IMR-90 (cell line): ENCODE data around the gene WLS. TPM values are rescaled to one million over a fixed set of nuclear protein-coding genes. Genes with fewer than 3 reads are reported as not detected.

Experiments
- ATAC-seq: fragments of 200-7000 bp; cut with Tn5 transposase; 2 replicates; pipeline ENCODE4 v1.9.1; 2020; ENCODE audit warnings: low read depth, mild to moderate bottlenecking, moderate library complexity
- BruUV-seq: library from RNA; stranded (reverse); fragments of 400-500 nt; replicated peaks from 2 replicates; lab custom pipeline; 2021; lab: Mats Ljungman, UMichigan
- CTCF ChIA-PET: fragments of 300-600 bp; formaldehyde crosslinking; extraction: SDS; loops from one replicate; lab custom pipeline; 2021; ENCODE audit warnings: antibody characterized with exemption; lab: Yijun Ruan, JAX
- POLR2A ChIA-PET: fragments of 300-600 bp; sonication (Branson Sonifier 250); formaldehyde crosslinking; loops from one replicate; lab custom pipeline; 2022; ENCODE audit warnings: antibody characterized with exemption; ENCODE audit not compliant: unreplicated experiment; lab: Charles Lee
- DNase-seq: peaks from one replicate; pipeline ENCODE4 v3.0.0; 2013
- H2AFZ ChIP-seq: replicated peaks from 2 replicates; pipeline ENCODE3; 2013; ENCODE audit warnings: low read length, mild to moderate bottlenecking; ENCODE audit not compliant: poor library complexity
- H2AK5ac ChIP-seq: 2 replicates; pipeline ENCODE4 v1.6.1; 2013; ENCODE audit warnings: low read depth, low read length, inconsistent platforms
- H2AK9ac ChIP-seq: replicated peaks from 2 replicates; pipeline ENCODE3; 2013; ENCODE audit warnings: mild to moderate bottlenecking, low read depth, low read length, moderate library complexity; ENCODE audit not compliant: poor library complexity
- H2BK120ac ChIP-seq: 2 replicates; pipeline ENCODE4 v1.6.1; 2013; ENCODE audit warnings: low read depth, low read length, inconsistent platforms
- H2BK15ac ChIP-seq: 3 replicates; pipeline ENCODE4 v1.6.1; 2013; ENCODE audit warnings: low read depth, low read length, inconsistent platforms
- H2BK20ac ChIP-seq: 2 replicates; pipeline ENCODE4 v1.6.1; 2013; ENCODE audit warnings: low read depth, mild to moderate bottlenecking, inconsistent platforms, low read length, moderate library complexity
- H2BK5ac ChIP-seq: 2 replicates; pipeline ENCODE4 v1.6.1; 2013; ENCODE audit warnings: mild to moderate bottlenecking, low read depth, low read length, inconsistent platforms; ENCODE audit not compliant: poor library complexity, severe bottlenecking
- H3K14ac ChIP-seq: replicated peaks from 2 replicates; pipeline ENCODE4 v1.6.1; 2013; ENCODE audit warnings: low read depth, low read length, inconsistent platforms
- H3K18ac ChIP-seq: 2 replicates; pipeline ENCODE4 v1.6.1; 2013; ENCODE audit warnings: low read depth, low read length, control low read depth
- H3K23ac ChIP-seq: 2 replicates; pipeline ENCODE4 v1.6.1; 2013; ENCODE audit warnings: low read depth, low read length, inconsistent platforms
- H3K27ac ChIP-seq: 2 replicates; pipeline ENCODE4 v1.5.1; 2013; ENCODE audit warnings: mild to moderate bottlenecking, control low read depth, low read length; ENCODE audit not compliant: insufficient read depth
- H3K27me3 ChIP-seq: 2 replicates; pipeline ENCODE4 v1.6.1; 2013; ENCODE audit warnings: low read length; ENCODE audit not compliant: control insufficient read depth, insufficient read depth
- H3K36me3 ChIP-seq: 2 replicates; pipeline ENCODE4 v1.6.1; 2013; ENCODE audit warnings: low read length, mixed read lengths; ENCODE audit not compliant: control insufficient read depth, insufficient read depth
- H3K4ac ChIP-seq: 2 replicates; pipeline ENCODE4 v1.6.1; 2013; ENCODE audit warnings: low read depth, low read length, inconsistent platforms
- H3K4me1 ChIP-seq: 2 replicates; pipeline ENCODE4 v1.6.1; 2013; ENCODE audit warnings: low read length, mixed read lengths; ENCODE audit not compliant: control insufficient read depth, insufficient read depth
- H3K4me2 ChIP-seq: 2 replicates; pipeline ENCODE4 v1.6.1; 2013; ENCODE audit warnings: low read depth, mild to moderate bottlenecking, control low read depth, low read length, moderate library complexity
- H3K4me3 ChIP-seq: 2 replicates; pipeline ENCODE4 v1.5.1; 2013; ENCODE audit warnings: low read depth, mild to moderate bottlenecking, control low read depth, low read length, moderate library complexity; ENCODE audit not compliant: insufficient read depth
- H3K56ac ChIP-seq: 2 replicates; pipeline ENCODE4 v1.6.1; 2013; ENCODE audit warnings: low read length, inconsistent platforms; ENCODE audit not compliant: insufficient read depth; ENCODE audit errors: extremely low read depth
- H3K79me1 ChIP-seq, 2 experiments: 2 replicates each; pipeline ENCODE4 v1.6.1; 2013; ENCODE audit warnings: low read length in 2 of 2, inconsistent platforms in 1 of 2, low read depth in 1 of 2
- H3K9ac ChIP-seq: 2 replicates; pipeline ENCODE4 v1.6.1; 2013; ENCODE audit warnings: low read depth, low read length, control low read depth
- H3K9me1 ChIP-seq: 2 replicates; pipeline ENCODE4 v1.6.1; 2013; ENCODE audit warnings: low read length, inconsistent platforms; ENCODE audit not compliant: insufficient read depth
- H3K9me3 ChIP-seq: 2 replicates; pipeline ENCODE4 v1.6.1; 2013; ENCODE audit warnings: low read length; ENCODE audit not compliant: control insufficient read depth, insufficient read depth
- H4K20me1 ChIP-seq: 2 replicates; pipeline ENCODE4 v1.6.1; 2013; ENCODE audit warnings: low read length, inconsistent platforms; ENCODE audit not compliant: insufficient read depth
- H4K5ac ChIP-seq: 2 replicates; pipeline ENCODE4 v1.6.1; 2013; ENCODE audit warnings: mild to moderate bottlenecking, low read depth, low read length, control low read depth
- H4K8ac ChIP-seq, 2 experiments: 2 replicates each; pipeline ENCODE4 v1.6.1; 2013; ENCODE audit warnings: low read depth in 2 of 2, low read length in 2 of 2, control low read depth in 1 of 2, inconsistent platforms in 1 of 2
- H4K91ac ChIP-seq: 2 replicates; pipeline ENCODE4 v1.6.1; 2013; ENCODE audit warnings: low read depth, low read length, inconsistent platforms; ENCODE audit not compliant: insufficient read depth
- BHLHE40 ChIP-seq: fragments of 150-350 bp; IDR thresholded peaks from 2 replicates; pipeline ENCODE4 v1.6.1; 2016; ENCODE audit warnings: mild to moderate bottlenecking, low read depth, low read length
- CEBPB ChIP-seq: IDR thresholded peaks from 2 replicates; pipeline ENCODE4 v1.6.1; 2012; ENCODE audit warnings: low read depth, low read length, improper control_type of control experiment
- CHD1 ChIP-seq: IDR thresholded peaks from 2 replicates; pipeline ENCODE4 v1.6.1; 2012; ENCODE audit warnings: low read depth, low read length, improper control_type of control experiment
- FOS ChIP-seq: fragments of 150-350 bp; IDR thresholded peaks from 2 replicates; pipeline ENCODE4 v1.6.1; 2016; ENCODE audit warnings: low read depth, low read length
- MAFK ChIP-seq: IDR thresholded peaks from 2 replicates; pipeline ENCODE4 v1.6.1; 2012; ENCODE audit warnings: low read depth, low read length, improper control_type of control experiment
- MAZ ChIP-seq: IDR thresholded peaks from 2 replicates; pipeline ENCODE4 v1.6.1; 2012; ENCODE audit warnings: low read depth, mild to moderate bottlenecking, low read length, improper control_type of control experiment, moderate library complexity, borderline replicate concordance
- MXI1 ChIP-seq: IDR thresholded peaks from 2 replicates; pipeline ENCODE4 v1.6.1; 2012; ENCODE audit warnings: low read depth, mild to moderate bottlenecking, low read length, moderate library complexity, borderline replicate concordance
- NFE2L2 ChIP-seq: fragments of 150-350 bp; IDR thresholded peaks from 2 replicates; pipeline ENCODE4 v1.6.1; 2016; ENCODE audit warnings: low read depth, mild to moderate bottlenecking, low read length
- POLR2A ChIP-seq: IDR thresholded peaks from 2 replicates; pipeline ENCODE4 v1.6.1; 2012; ENCODE audit warnings: mild to moderate bottlenecking, low read depth, low read length
- RAD21 ChIP-seq: IDR thresholded peaks from 2 replicates; pipeline ENCODE4 v1.6.1; 2012; ENCODE audit warnings: low read length, improper control_type of control experiment
- RCOR1 ChIP-seq: IDR thresholded peaks from 2 replicates; pipeline ENCODE4 v1.6.1; 2012; ENCODE audit warnings: mild to moderate bottlenecking, low read length, improper control_type of control experiment; ENCODE audit not compliant: insufficient replicate concordance
- RFX5 ChIP-seq: IDR thresholded peaks from 2 replicates; pipeline ENCODE4 v1.8.0; 2012; ENCODE audit warnings: low read depth, mild to moderate bottlenecking, low read length, moderate library complexity
- SMC3 ChIP-seq: fragments of 150-350 bp; IDR thresholded peaks from 2 replicates; pipeline ENCODE4 v1.6.1; 2016; ENCODE audit warnings: low read depth, mild to moderate bottlenecking, antibody characterized with exemption, low read length, moderate library complexity
- dilution Hi-C: fragments of 300-500 bp; cut with HindIII; formaldehyde crosslinking; loops from one replicate; pipeline ENCODE4 v1.14.3; 2018; ENCODE audit warnings: low sequenced_read_pairs; ENCODE audit not compliant: unreplicated experiment
- in situ Hi-C: fragments of 300-500 bp; cut with MboI; formaldehyde crosslinking; loops from 3 replicates; pipeline ENCODE4 v1.14.3; 2019; ENCODE audit warnings: low sequenced_read_pairs, inconsistent platforms, mixed read lengths
- intact Hi-C: fragments of 100-400 bp; cut with micrococcal nuclease; formaldehyde crosslinking; loops from 2 replicates; pipeline ENCODE4 v1.10.0; 2022
- polyA plus RNA-seq, 3 experiments: library from polyadenylated mRNA; depleted of rRNA; stranded (reverse); fragments of >200 nt; gene quantifications; 2 replicates each; pipeline ENCODE4 v1.2.3, GENCODE V29; 2012; ENCODE audit warnings: low replicate concordance in 1 of 3
- total RNA-seq: library from RNA; depleted of rRNA; stranded (reverse); fragments of >200 nt; gene quantifications from 2 replicates; pipeline ENCODE4 v1.2.3, GENCODE V29; 2012
- TF ChIP-seq, protein P1 (sequence below): fragments of 150-350 bp; IDR thresholded peaks from 2 replicates; pipeline ENCODE4 v1.6.1; 2017; ENCODE audit warnings: mild to moderate bottlenecking, antibody characterized with exemption, low read length, low read depth
- TF ChIP-seq, protein P2 (sequence below): conservative IDR thresholded peaks from 2 replicates; pipeline ENCODE4 v1.5.1; 2012; ENCODE audit warnings: mild to moderate bottlenecking, low read depth, low read length, improper control_type of control experiment
- TF ChIP-seq, protein P3 (sequence below): fragments of 150-350 bp; IDR thresholded peaks from 2 replicates; pipeline ENCODE4 v1.6.1; 2016; ENCODE audit warnings: low read depth, mild to moderate bottlenecking, low read length, moderate library complexity, borderline replicate concordance

The WLS gene
- total and polyA plus RNA-seq, 2 of the 4 experiments (the other 2 are of a cell fraction) = 152 to 157 TPM

DNA sequence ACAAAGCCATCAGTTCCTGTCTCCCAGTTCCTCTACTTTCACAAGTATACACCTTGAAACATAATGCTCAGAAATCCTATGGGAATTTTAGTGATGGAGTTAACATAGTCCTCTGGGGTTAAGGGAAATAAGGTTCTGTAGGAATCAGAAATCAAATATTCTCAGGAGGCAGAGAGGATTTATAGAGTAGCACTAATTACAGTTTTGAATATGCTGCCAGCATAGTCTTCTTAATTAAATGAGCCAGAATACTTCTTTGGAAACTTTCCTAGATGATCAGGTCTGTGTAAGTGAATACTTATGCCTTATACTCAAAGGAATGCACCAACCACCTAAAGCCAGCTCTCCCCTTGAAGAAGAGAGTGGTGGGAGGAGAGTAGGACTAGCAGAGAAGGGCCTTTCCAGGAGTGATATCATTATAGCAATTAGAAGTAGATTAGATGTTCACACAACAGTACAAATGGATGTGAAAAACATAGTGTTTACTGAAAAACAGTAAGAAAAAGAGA is 150.5 kb downstream of the WLS start:
- H3K56ac ChIP-seq = no peak overlapping the region
- no peak overlapping the region for H4K8ac ChIP-seq
- dilution Hi-C loops (no loop called here), intact Hi-C loops (loop anchor here (5.0 kb wide), 1 partner anchor 755 kb away; no protein-coding TSS in a partner anchor), in situ Hi-C loops (no loop called here)
- no peak overlapping the region for H4K91ac ChIP-seq
- DNase-seq (peak; percentile 28), ATAC-seq (peak; percentile 40; the same call in 1 of the 2 replicates)
- H4K5ac ChIP-seq = no peak overlapping the region
- H3K9me1 ChIP-seq = no peaks in the 10 kb centered on the region
- BruUV-seq = no TSS peak
- TF ChIP-seq FOS = no peak
- TF ChIP-seq, protein P1, sequence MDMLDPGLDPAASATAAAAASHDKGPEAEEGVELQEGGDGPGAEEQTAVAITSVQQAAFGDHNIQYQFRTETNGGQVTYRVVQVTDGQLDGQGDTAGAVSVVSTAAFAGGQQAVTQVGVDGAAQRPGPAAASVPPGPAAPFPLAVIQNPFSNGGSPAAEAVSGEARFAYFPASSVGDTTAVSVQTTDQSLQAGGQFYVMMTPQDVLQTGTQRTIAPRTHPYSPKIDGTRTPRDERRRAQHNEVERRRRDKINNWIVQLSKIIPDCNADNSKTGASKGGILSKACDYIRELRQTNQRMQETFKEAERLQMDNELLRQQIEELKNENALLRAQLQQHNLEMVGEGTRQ = no peak
- TF ChIP-seq BHLHE40 = no peak
- no peak for TF ChIP-seq NFE2L2
- no peak for TF ChIP-seq POLR2A
- TF ChIP-seq, protein P2, sequence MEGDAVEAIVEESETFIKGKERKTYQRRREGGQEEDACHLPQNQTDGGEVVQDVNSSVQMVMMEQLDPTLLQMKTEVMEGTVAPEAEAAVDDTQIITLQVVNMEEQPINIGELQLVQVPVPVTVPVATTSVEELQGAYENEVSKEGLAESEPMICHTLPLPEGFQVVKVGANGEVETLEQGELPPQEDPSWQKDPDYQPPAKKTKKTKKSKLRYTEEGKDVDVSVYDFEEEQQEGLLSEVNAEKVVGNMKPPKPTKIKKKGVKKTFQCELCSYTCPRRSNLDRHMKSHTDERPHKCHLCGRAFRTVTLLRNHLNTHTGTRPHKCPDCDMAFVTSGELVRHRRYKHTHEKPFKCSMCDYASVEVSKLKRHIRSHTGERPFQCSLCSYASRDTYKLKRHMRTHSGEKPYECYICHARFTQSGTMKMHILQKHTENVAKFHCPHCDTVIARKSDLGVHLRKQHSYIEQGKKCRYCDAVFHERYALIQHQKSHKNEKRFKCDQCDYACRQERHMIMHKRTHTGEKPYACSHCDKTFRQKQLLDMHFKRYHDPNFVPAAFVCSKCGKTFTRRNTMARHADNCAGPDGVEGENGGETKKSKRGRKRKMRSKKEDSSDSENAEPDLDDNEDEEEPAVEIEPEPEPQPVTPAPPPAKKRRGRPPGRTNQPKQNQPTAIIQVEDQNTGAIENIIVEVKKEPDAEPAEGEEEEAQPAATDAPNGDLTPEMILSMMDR = no peak
- no peak for TF ChIP-seq MXI1
- no peak for TF ChIP-seq RAD21
- no peak for TF ChIP-seq RFX5
- TF ChIP-seq RCOR1 = no peak
- TF ChIP-seq, protein P3, sequence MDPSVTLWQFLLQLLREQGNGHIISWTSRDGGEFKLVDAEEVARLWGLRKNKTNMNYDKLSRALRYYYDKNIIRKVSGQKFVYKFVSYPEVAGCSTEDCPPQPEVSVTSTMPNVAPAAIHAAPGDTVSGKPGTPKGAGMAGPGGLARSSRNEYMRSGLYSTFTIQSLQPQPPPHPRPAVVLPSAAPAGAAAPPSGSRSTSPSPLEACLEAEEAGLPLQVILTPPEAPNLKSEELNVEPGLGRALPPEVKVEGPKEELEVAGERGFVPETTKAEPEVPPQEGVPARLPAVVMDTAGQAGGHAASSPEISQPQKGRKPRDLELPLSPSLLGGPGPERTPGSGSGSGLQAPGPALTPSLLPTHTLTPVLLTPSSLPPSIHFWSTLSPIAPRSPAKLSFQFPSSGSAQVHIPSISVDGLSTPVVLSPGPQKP = no peak
- TF ChIP-seq SMC3 = no peak
- no peak for TF ChIP-seq CHD1
- TF ChIP-seq CEBPB = no peak
- no peak for TF ChIP-seq MAZ
- no peak for TF ChIP-seq MAFK
- no peak overlapping the region for H2BK5ac ChIP-seq
- no peaks in the 10 kb centered on the region; the same call in 1 of the 2 replicates for H3K36me3 ChIP-seq
- H4K20me1 ChIP-seq = no peaks in the 10 kb centered on the region
- H2BK20ac ChIP-seq = no peak overlapping the region
- H3K4me2 ChIP-seq = no peak overlapping the region
- no peaks in the 10 kb centered on the region for H3K79me1 ChIP-seq
- H2BK120ac ChIP-seq = no peak overlapping the region
- CTCF ChIA-PET = no interaction called here
- no peaks in the 10 kb centered on the region for H3K4me1 ChIP-seq
- H3K14ac ChIP-seq = no peak overlapping the region
- no peak overlapping the region for H3K4ac ChIP-seq
- POLR2A ChIA-PET = no interaction called here
- no peak overlapping the region for H3K27ac ChIP-seq
- H2AK5ac ChIP-seq = no peak overlapping the region
- H2BK15ac ChIP-seq = no peak overlapping the region
- no peaks in the 10 kb centered on the region for H3K27me3 ChIP-seq
- H3K4me3 ChIP-seq = no peak overlapping the region
- H3K23ac ChIP-seq = no peak overlapping the region
- no peak overlapping the region for H2AFZ ChIP-seq
- no peak overlapping the region for H3K9ac ChIP-seq
- no peaks in the 10 kb centered on the region for H3K9me3 ChIP-seq
- H3K18ac ChIP-seq = no peak overlapping the region
- H2AK9ac ChIP-seq = no peak overlapping the region
